RWPE2 (cell line): ENCODE measurements around the gene FRAS1.
"Not testable (repeated sequence)": the region's sequence is repeated elsewhere in the genome, so short reads cannot be mapped to it uniquely, and the experiment has no call there.

Experiments
- ATAC-seq: fragments of 200-7000 bp; cut with Tn5 transposase; 3 replicates; pipeline ENCODE4 v1.9.1; 2021; ENCODE audit warnings: low read depth
- DNase-seq: peaks from one replicate; pipeline ENCODE4 v3.0.0-alpha.2; 2020; ENCODE audit warnings: low spot score
- H3K27ac ChIP-seq: fragments of 450-650 bp; 2 replicates; pipeline ENCODE4 v1.5.1; 2017; ENCODE audit warnings: mild to moderate bottlenecking; ENCODE audit not compliant: poor library complexity, severe bottlenecking
- H3K27me3 ChIP-seq: fragments of 250-450 bp; sonication (Bioruptor Pico); 2 replicates; pipeline ENCODE4 v1.5.1; 2021; ENCODE audit warnings: mild to moderate bottlenecking, moderate library complexity; ENCODE audit not compliant: insufficient read depth, poor library complexity, severe bottlenecking
- H3K36me3 ChIP-seq: fragments of 250-450 bp; sonication (Bioruptor Pico); 2 replicates; pipeline ENCODE4 v1.5.1; 2020; ENCODE audit warnings: low read depth, mild to moderate bottlenecking, moderate library complexity
- H3K4me1 ChIP-seq: fragments of 250-450 bp; sonication (Bioruptor Pico); 2 replicates; pipeline ENCODE4 v1.5.1; 2021; ENCODE audit warnings: mild to moderate bottlenecking, moderate library complexity; ENCODE audit not compliant: insufficient read depth, poor library complexity, severe bottlenecking
- H3K4me3 ChIP-seq: fragments of 250-450 bp; sonication (Bioruptor Pico); 2 replicates; pipeline ENCODE4 v1.5.1; 2021; ENCODE audit warnings: mild to moderate bottlenecking, moderate library complexity; ENCODE audit not compliant: severe bottlenecking
- H3K9me3 ChIP-seq: fragments of 250-450 bp; sonication (Bioruptor Pico); 2 replicates; pipeline ENCODE4 v1.5.1; 2021; ENCODE audit warnings: mild to moderate bottlenecking, moderate library complexity; ENCODE audit not compliant: severe bottlenecking
- TF ChIP-seq, protein P1 (sequence below): fragments of 450-650 bp; IDR thresholded peaks from one replicate; pipeline ENCODE4 v1.5.1; 2017; ENCODE audit warnings: mild to moderate bottlenecking, moderate library complexity; ENCODE audit not compliant: poor library complexity, severe bottlenecking

FRAS1 gene

GRCh38 chr4:78099058-78099457 is 41.9 kb downstream of the FRAS1 start:
- Histone ChIP-seq H3K4me1 (no peaks in the 10 kb centered on the region), H3K4me3 (no peak overlapping the region), H3K27me3 (no peaks in the 10 kb centered on the region), H3K9me3 (no peaks in the 10 kb centered on the region), H3K36me3 (no peaks in the 10 kb centered on the region), H3K27ac (no peak overlapping the region)
- DNase-seq (no peak), ATAC-seq (no peak)
- TF ChIP-seq, protein P1, sequence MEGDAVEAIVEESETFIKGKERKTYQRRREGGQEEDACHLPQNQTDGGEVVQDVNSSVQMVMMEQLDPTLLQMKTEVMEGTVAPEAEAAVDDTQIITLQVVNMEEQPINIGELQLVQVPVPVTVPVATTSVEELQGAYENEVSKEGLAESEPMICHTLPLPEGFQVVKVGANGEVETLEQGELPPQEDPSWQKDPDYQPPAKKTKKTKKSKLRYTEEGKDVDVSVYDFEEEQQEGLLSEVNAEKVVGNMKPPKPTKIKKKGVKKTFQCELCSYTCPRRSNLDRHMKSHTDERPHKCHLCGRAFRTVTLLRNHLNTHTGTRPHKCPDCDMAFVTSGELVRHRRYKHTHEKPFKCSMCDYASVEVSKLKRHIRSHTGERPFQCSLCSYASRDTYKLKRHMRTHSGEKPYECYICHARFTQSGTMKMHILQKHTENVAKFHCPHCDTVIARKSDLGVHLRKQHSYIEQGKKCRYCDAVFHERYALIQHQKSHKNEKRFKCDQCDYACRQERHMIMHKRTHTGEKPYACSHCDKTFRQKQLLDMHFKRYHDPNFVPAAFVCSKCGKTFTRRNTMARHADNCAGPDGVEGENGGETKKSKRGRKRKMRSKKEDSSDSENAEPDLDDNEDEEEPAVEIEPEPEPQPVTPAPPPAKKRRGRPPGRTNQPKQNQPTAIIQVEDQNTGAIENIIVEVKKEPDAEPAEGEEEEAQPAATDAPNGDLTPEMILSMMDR = no peak

DNA sequence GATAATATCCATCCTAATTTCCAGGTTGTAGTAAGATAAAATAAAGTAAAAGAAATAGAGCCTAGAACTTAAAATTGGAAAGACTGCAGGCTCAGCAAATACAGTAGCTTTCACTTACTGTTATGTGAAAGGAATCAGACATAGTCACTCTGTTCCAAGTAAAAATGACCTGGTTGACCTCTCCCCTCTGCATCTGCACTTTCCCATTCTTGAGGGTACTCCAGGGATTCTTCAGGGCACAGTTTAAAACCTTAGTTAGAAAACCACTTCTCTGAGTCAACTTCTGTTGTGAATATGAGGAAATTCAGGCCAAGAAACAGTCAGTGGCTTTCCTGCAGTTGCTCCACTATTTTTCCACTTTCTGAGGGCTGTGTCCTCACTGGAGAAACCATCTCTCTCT is 42.9 kb downstream of the FRAS1 start:
- DNase-seq (no peak), ATAC-seq (no peak)
- TF ChIP-seq, protein P1 = no peak
- Histone ChIP-seq H3K4me1 (no peaks in the 10 kb centered on the region), H3K9me3 (no peaks in the 10 kb centered on the region), H3K27me3 (no peaks in the 10 kb centered on the region), H3K4me3 (no peak overlapping the region), H3K36me3 (no peaks in the 10 kb centered on the region), H3K27ac (no peak overlapping the region)

DNA sequence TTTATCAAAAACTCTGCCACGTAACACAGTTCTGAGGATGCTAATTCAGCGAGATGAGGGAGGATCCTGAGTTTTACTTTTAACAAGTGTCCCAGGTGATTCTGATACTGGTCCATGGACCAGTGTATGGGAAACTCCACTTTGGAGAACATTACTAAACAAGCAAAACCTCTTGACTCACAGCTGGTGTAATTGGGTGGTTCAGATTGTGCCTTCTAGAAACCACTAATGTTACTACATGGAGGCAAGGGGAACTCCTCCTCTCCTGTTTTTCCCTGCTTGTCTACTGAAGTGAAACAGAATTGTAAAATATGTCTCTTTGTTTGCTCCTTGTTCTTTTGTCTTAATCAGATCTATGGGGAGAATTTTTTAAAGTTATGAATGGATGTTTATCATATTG is 62.6 kb downstream of the FRAS1 start:
- no peaks in the 10 kb centered on the region for H3K27me3 ChIP-seq
- H3K36me3 ChIP-seq = no peaks in the 10 kb centered on the region
- no peak overlapping the region for H3K4me3 ChIP-seq
- ATAC-seq (no peak), DNase-seq (no peak)
- TF ChIP-seq, protein P1 = no peak
- H3K9me3 ChIP-seq = no peaks in the 10 kb centered on the region
- H3K27ac ChIP-seq = no peak overlapping the region
- no peaks in the 10 kb centered on the region for H3K4me1 ChIP-seq

GRCh38 chr4:78120144-78120880 is 63.2 kb downstream of the FRAS1 start:
- H3K27me3 ChIP-seq = no peaks in the 10 kb centered on the region
- TF ChIP-seq, protein P1 = no peak
- H3K27ac ChIP-seq = no peak overlapping the region
- ATAC-seq (no peak), DNase-seq (no peak)
- no peak overlapping the region for H3K4me3 ChIP-seq
- H3K9me3 ChIP-seq = no peaks in the 10 kb centered on the region
- H3K36me3 ChIP-seq = no peaks in the 10 kb centered on the region
- H3K4me1 ChIP-seq = no peaks in the 10 kb centered on the region

DNA sequence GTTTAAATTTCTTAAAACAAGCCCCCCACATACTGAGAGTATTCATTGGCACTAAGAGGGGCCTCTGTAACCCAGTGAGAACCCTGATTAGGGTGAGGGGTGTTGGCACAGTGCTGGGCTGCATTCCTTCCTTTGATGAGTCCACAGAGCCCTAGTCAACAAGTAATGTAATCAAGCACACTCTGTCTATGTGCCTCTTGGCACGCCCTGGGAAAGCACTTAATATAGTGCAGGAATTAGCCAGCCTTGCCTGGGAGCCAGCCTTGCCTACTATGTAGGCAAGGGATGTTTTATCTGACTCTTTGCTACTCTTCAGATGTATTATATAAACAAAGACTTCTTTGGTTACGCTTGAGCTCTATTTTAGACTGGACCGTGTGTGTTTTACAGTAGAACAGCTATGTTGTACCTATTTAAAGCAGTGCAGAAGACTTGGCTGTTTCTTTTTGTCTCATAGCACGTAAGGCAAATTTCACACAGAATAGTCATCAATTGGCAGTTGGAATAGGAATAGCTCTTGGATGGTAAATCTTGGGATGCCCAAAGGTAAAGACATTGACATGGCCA is 64.3 kb downstream of the FRAS1 start:
- Histone ChIP-seq H3K4me3 (no peak overlapping the region), H3K9me3 (no peaks in the 10 kb centered on the region), H3K27me3 (no peaks in the 10 kb centered on the region), H3K4me1 (no peaks in the 10 kb centered on the region), H3K36me3 (no peaks in the 10 kb centered on the region), H3K27ac (no peak overlapping the region)
- no peak for DNase-seq
- TF ChIP-seq, protein P1 = no peak
- no peak for ATAC-seq

DNA sequence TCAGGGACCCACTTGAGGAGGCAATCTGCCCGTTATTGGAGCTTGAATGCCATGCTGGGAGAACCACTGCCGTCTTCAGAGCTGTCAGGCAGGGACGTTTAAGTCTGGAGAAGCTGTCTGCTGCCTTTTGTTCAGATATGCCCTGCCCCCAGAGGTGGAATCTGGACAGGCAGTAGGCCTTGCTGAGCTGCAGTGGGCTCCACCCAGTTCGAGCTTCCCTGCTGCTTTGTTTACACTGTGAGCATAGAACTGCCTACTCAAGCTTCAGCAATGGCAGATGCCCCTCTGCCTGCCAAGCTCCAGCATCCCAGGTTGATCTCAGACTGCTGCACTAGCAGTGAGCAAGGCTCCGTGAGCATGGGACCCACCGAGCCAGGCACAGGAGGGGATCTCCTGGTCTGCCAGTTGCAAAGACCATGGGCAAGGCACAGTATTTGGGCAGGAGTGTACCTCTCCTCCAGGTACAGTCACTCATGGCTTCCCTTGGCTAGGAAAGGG is 68.8 kb downstream of the FRAS1 start:
- H3K9me3 ChIP-seq, H3K36me3 ChIP-seq, DNase-seq, H3K27ac ChIP-seq, ATAC-seq, H3K4me1 ChIP-seq, H3K4me3 ChIP-seq, H3K27me3 ChIP-seq: not testable (repeated sequence)
